Stimulated activated memory B cell treated with anti-CD40 and anti-IgM and Interleukin-4, amounts not matched to agents 10 μg/mL and 1 μg/mL and 100 μg/mL, for 72 hours (primary cell): Measurements from ENCODE around the gene IFIT2.
"Not testable (repeated sequence)": the region's sequence is repeated elsewhere in the genome, so short reads cannot be mapped to it uniquely, and the experiment has no call there.

Experiments
- ATAC-seq: fragments of 150-1000 bp; cut with Tn5 transposase; 2 replicates; pipeline ENCODE4 v1.10.0; 2021
- H3K27ac Mint-ChIP-seq: one replicate; pipeline ENCODE4 v1.8.0; 2022; ENCODE audit warnings: mild to moderate bottlenecking, mixed read lengths
- H3K27me3 Mint-ChIP-seq: one replicate; pipeline ENCODE4 v1.8.0; 2022; ENCODE audit warnings: mixed read lengths
- H3K36me3 Mint-ChIP-seq: one replicate; pipeline ENCODE4 v1.8.0; 2022; ENCODE audit warnings: mixed read lengths
- H3K4me1 Mint-ChIP-seq: one replicate; pipeline ENCODE4 v1.8.0; 2022; ENCODE audit warnings: mixed read lengths
- H3K4me3 Mint-ChIP-seq: one replicate; pipeline ENCODE4 v1.8.0; 2022; ENCODE audit warnings: mild to moderate bottlenecking, moderate library complexity, mixed read lengths
- H3K9me3 Mint-ChIP-seq: one replicate; pipeline ENCODE4 v1.8.0; 2022; ENCODE audit warnings: mixed read lengths

IFIT2 gene

DNA sequence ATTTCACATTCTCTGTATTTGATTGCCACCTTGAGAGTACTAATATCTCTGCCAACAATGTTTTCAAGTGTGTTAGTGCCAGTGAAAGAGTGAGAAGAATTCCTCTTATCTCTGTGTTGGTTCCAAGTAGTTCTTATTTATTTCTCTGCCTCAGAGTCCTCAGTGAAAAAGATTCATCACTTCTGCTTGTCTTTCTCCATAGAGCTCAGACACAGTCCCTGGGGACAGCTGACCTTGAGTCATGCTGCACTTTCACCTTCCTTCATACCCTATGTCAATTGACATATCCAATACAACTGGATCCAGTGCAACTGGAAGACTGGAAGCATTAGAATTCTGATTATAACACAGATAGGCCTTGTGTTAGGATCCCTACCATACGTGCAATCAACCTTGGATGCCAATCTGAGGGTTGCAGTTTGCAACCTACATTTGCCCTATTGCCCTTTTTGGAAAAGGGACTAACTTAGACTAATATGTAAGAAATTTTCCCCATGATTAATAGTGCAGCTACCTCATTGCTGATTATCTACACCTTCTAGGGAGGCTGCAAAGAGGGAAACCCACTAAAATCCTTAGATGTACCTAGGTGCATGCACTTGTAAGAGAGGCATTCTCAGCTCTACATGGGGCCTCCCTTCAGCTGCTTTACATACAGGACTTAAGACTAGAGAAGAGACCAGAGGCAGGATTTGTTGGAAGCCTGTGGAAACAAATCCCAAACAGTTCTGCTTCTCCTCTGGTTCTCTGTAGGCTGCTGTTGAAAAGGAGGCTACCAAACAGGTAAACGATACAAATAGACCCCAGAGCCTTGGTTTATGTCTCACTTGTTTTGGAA, 8.4 kb downstream of the IFIT2 start:
- Mint-ChIP-seq H3K4me3 (no peak overlapping the region), H3K9me3 (no peaks in the 10 kb centered on the region), H3K27ac (no peak overlapping the region), H3K36me3 (peaks cover 32% of the 10 kb centered on the region), H3K27me3 (no peaks in the 10 kb centered on the region), H3K4me1 (peaks cover 9% of the 10 kb centered on the region)
- ATAC-seq, result no peak

DNA sequence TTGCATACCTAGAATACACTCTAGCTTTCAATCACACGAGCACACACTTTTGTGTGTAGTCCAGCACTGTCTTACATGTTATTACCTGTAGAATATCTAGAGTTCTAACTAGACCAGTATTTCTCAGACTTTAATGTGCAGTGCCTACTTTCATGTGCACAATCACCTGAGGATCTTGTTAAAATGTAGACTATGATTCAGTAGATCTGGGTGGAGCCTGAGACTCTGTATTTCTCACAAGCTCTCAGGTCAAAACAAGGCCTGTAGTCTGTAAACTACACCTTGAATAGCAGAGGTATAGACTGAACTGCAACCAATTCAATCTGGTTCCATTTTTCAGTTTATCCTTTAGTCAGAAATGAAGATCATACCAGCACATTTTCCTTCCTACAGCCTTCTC, 11.1 kb downstream of the IFIT2 start:
- Mint-ChIP-seq H3K9me3 (peaks cover 6% of the 10 kb centered on the region), H3K27ac (no peak overlapping the region), H3K36me3 (peaks cover 14% of the 10 kb centered on the region), H3K27me3 (no peaks in the 10 kb centered on the region), H3K4me3 (no peak overlapping the region), H3K4me1 (no peaks in the 10 kb centered on the region)
- no peak for ATAC-seq

DNA sequence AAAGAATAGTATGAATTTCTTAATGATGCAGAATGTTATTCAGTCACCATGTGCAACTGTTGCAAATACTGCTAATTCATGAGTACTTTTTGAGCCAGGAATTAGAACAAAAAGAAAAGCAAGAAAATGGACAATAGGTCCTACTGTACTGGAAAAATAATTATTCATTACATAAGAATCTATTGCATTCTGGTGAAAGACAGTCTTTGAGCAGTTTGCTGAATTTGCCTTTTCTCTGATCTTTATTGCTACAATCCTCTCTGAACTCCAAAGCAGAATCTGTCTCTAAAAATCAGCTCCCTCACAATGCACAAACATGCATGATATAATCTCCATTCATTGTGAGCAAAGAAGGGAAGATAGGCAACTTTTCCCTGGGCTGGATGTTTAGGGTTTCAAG, 12.8 kb downstream of the IFIT2 start:
- no peaks in the 10 kb centered on the region for H3K27me3 Mint-ChIP-seq
- H3K36me3 Mint-ChIP-seq, result peaks cover 6% of the 10 kb centered on the region
- no peaks in the 10 kb centered on the region for H3K4me1 Mint-ChIP-seq
- no peak for ATAC-seq
- H3K9me3 Mint-ChIP-seq, result peaks cover 8% of the 10 kb centered on the region
- H3K4me3 Mint-ChIP-seq, result no peak overlapping the region
- no peak overlapping the region for H3K27ac Mint-ChIP-seq

DNA sequence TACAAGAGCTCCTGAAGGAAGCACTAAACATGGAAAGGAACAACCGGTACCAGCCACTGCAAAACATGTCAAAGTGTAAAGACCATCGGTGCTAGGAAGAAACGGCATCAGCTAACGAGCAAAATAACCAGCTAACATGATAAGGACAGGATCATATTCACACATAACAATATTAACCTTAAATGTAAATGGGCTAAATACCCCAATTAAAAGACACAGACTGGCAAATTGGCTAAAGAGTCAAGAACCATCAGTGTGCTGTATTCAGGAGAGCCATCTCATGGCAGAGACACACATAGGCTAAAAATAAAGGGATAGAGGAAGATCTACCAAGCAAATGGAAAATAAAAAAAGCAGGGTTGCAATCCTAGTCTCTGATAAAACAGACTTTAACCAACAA, 16.2 kb downstream of the IFIT2 start:
- H3K4me1 Mint-ChIP-seq, H3K27ac Mint-ChIP-seq, ATAC-seq, H3K36me3 Mint-ChIP-seq, H3K27me3 Mint-ChIP-seq, H3K9me3 Mint-ChIP-seq, H3K4me3 Mint-ChIP-seq: not testable (repeated sequence)

DNA sequence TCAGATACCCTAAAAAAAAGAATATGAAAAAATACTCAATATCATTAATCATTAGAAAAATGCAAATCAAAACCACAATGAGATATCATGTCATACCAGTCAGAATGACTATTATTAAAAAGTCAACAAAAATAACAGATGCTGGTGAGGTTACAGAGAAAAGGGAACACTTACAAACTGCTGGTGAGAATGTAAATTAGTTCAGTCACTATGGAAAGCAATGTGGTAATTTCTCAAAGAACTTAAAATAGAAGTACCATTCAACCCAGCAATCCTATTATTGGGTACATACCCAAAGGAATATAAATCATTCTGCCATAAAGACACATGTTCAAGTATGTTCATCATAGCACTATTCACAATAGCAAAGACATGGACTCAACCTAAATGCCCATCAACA, 23.2 kb downstream of the IFIT2 start:
- peaks cover 25% of the 10 kb centered on the region for H3K4me1 Mint-ChIP-seq
- H3K36me3 Mint-ChIP-seq, H3K27ac Mint-ChIP-seq, H3K9me3 Mint-ChIP-seq, H3K27me3 Mint-ChIP-seq, ATAC-seq, H3K4me3 Mint-ChIP-seq: not testable (repeated sequence)

DNA sequence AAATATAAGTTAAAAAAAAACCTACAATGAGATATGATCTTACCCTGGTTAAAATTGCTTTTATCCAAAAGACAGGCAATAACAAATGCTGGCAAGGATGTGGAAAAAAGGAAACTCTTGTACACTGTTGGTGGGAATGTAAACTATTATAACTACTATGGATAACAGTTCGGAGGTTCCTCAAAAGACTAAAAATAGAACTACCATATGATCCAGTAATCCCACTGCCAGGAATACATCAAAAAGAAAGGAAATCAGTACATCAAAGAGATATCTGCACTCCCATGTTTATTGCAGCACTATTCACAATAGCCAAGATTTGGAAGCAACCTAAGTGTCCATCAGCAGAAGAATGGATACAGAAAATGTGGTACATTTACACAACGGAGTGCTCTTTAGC, 24.0 kb downstream of the IFIT2 start:
- H3K27ac Mint-ChIP-seq, H3K9me3 Mint-ChIP-seq: not testable (repeated sequence)

DNA sequence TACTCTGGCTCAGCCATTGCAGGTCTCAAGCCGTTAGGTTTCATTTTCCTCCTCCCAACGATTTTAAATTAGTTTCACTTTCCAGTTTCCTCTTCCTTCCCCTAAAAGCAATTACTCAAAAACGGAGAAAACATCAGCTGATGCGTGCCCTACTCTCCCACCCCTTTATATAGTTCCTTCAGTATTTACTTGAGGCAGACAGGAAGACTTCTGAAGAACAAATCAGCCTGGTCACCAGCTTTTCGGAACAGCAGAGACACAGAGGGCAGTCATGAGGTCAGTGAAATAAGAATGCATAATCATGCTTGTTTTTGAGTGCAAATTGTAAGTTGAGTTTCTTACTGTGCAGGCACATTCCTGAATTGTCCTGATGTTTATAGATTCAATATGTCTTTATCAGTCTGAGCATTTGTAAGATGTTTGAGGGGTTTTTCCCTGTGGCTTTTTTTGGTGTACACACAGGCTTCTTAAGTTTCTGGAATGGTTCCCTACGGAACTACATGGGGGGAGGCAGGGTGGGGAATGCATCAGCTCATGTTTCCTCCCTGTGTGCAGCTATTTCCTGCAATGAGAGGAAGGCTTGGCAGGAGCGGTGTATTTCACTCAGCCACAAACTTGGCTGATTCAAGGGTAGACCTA, 26.1 kb downstream of the IFIT2 start, which contains the start of gene IFIT3:
IFIT3 (plus strand) TSS at position 195 of the 639 bp plus-strand sequence; CDS start at position 272, 77 bp downstream.
- peak; percentile 57 for ATAC-seq
- H3K4me3 Mint-ChIP-seq, result peak within 1 kb of the TSS; percentile 78
- H3K27me3 Mint-ChIP-seq, result no peaks in the 10 kb centered on the region
- no peaks in the 10 kb centered on the region for H3K9me3 Mint-ChIP-seq
- H3K27ac Mint-ChIP-seq, result peak within 1 kb of the TSS; percentile 71
- peaks cover 45% of the 10 kb centered on the region for H3K4me1 Mint-ChIP-seq
- no peaks in the 10 kb centered on the region for H3K36me3 Mint-ChIP-seq

More for the DNA sequence above, 24.0 kb downstream of the IFIT2 start:
- H3K4me1 Mint-ChIP-seq, result peaks cover 30% of the 10 kb centered on the region
- not testable (repeated sequence) for H3K4me3 Mint-ChIP-seq, ATAC-seq, H3K36me3 Mint-ChIP-seq, H3K27me3 Mint-ChIP-seq

DNA sequence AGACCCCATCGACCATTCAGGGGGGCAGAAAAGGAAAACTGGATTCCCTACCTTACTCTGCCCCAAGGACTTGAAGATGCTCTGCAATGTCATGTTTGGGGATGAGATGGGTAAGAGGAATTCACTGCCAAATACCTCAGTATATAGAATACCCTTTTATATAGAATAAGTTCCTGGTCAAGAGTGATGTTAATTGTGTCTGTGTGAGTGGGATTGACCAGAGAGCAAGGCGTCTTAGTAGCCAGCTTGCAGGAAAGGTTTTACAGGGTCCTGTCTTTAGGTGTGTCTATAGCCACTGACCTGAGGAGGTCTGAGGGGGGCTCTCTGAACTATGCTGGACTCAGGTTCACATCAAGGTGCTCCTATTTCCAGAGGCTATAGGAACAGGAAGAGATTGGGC, 27.3 kb downstream of the IFIT2 start:
- Mint-ChIP-seq H3K27me3 (no peaks in the 10 kb centered on the region), H3K4me3 (no peak overlapping the region), H3K9me3 (no peaks in the 10 kb centered on the region), H3K36me3 (no peaks in the 10 kb centered on the region), H3K4me1 (peaks cover 57% of the 10 kb centered on the region), H3K27ac (peak overlapping the region; percentile 71)
- ATAC-seq, result no peak

DNA sequence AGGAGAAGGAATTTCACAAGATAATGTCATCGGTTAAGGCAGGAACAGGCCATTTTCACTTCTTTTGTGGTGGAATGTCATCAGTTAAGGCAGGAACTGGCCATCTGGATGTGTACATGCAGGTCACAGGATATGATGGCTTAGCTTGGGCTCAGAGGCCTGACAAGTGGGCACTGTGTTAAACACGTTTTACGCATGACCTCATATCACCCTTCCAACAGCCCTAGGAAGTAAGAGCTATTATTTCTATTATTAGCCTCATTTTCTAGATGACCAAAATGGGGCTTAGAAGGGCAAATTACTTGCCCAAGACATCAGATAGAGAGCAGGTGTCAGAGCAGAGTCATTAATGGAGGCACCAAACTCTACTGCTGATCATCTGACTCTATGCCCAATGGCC, 28.2 kb downstream of the IFIT2 start:
- not testable (repeated sequence) for H3K9me3 Mint-ChIP-seq, H3K27me3 Mint-ChIP-seq, H3K4me3 Mint-ChIP-seq, H3K36me3 Mint-ChIP-seq, ATAC-seq
- peaks cover 58% of the 10 kb centered on the region for H3K4me1 Mint-ChIP-seq
- peak overlapping the region; percentile 71 for H3K27ac Mint-ChIP-seq

DNA sequence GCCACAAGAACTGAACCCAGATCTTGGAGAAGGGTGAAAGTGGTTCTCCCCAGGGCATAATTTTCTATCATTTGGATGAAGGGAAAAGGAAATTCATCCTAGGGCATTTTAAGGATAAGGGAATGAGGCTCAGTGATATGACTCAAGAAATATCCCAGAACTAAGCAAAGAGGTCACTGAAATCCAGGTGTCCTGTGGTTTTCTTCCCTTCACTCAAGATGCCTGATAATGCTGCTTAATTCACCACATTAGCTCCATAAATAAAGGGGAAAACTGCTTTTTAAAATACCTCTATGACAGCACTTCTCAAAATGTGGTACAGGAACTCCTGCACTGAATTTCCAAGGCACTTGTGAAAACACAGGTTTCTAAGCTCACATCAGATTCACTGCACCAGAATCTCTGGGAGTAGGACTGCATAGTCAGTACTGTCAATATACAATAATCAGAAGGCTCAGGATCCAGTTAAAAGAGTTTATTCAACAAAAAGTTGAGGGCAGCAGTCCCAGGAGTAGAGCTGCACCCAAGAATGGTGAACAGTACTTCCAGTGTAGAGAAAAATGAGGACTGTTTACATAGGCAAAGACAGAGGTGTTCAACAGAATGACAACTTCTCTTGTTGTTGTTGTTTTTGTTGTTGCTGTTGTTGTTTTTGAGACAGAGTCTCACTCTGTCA, 28.8 kb downstream of the IFIT2 start:
- H3K9me3 Mint-ChIP-seq, result no peaks in the 10 kb centered on the region
- peak overlapping the region; percentile 71 for H3K27ac Mint-ChIP-seq
- H3K4me1 Mint-ChIP-seq, result peaks cover 63% of the 10 kb centered on the region
- ATAC-seq, result no peak
- no peaks in the 10 kb centered on the region for H3K36me3 Mint-ChIP-seq
- H3K4me3 Mint-ChIP-seq, result no peak overlapping the region
- no peaks in the 10 kb centered on the region for H3K27me3 Mint-ChIP-seq

DNA sequence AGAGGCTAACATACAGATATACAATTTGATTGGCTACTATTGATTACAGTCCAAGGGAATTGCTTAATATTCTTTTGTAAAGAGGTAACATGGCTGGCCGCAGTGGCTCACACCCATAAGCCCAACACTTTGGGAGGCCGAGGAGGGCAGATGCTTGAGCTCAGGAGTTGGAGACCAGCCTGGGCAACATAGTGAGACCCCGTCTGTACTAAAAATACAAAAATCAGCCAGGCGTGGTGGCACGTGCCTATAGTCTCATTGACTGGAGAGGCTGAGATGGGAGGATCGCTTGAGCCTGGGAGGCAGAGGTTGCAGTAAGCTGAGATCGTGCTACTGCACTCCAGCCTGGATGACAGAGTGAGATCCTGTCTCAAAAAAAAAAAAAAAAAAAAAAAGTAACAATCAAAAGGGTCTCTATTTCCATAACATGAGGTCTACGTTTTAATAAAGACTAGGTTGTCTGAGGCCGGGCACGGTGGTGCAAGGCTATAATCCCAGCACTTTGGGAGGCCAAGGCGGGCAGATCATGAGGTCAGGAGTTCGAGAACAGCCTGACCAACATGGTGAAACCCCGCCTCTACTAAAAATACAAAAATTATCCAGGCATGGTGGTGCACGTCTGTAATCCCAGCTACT, 29.8 kb downstream of the IFIT2 start:
- not testable (repeated sequence) for H3K36me3 Mint-ChIP-seq, H3K27me3 Mint-ChIP-seq, H3K9me3 Mint-ChIP-seq, ATAC-seq
- peaks cover 63% of the 10 kb centered on the region for H3K4me1 Mint-ChIP-seq
- H3K27ac Mint-ChIP-seq, result peak overlapping the region; percentile 71
- H3K4me3 Mint-ChIP-seq, result peak overlapping the region; percentile 74

DNA sequence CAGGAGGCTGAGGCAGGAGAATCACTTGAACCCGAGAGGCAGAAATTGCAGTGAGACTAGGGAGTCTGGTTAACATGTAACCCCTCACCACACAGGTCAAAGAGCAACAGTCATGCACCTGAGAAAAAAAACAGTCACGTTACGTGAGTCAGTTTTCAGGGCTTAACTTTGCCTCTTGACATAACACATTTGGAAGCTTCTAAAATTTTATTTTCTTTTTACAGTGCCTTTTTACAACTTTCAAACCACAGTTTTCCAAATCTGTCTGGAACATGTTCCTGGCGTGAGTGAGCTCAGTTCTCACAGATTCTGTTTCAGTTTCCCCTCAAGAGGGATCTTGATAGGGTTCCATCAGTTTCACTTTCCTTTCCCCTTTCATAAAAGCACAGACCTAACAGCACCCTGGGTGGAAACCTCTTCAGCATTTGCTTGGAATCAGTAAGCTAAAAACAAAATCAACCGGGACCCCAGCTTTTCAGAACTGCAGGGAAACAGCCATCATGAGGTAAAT, 30.3 kb downstream of the IFIT2 start:
- Mint-ChIP-seq H3K27ac (peak overlapping the region; percentile 71), H3K27me3 (no peaks in the 10 kb centered on the region), H3K9me3 (no peaks in the 10 kb centered on the region), H3K4me1 (peaks cover 63% of the 10 kb centered on the region), H3K36me3 (no peaks in the 10 kb centered on the region), H3K4me3 (peak overlapping the region; percentile 74)
- peak; percentile 68 for ATAC-seq

DNA sequence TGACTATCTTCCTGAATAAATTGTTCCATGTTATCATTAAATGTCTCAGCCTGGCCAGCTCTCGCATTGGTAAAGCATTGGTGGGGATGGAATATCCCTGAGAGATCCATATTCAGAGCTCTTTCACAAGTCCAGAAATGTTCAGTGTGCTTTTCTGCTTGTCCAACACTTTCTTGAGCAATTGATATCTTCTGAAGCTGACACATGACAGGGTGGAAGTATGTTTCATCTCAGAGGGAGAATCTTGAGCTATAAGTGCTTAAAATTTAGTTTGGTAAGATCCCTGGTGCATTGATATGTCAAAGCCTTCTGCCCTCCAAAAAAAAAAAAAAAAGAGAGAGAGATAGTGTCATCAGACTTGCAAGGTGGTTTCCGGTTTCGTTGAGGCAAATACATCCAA, 33.4 kb downstream of the IFIT2 start:
- no peak for ATAC-seq
- H3K36me3 Mint-ChIP-seq, result peaks cover 18% of the 10 kb centered on the region
- no peaks in the 10 kb centered on the region for H3K27me3 Mint-ChIP-seq
- H3K4me3 Mint-ChIP-seq, result no peak overlapping the region
- H3K27ac Mint-ChIP-seq, result no peak overlapping the region
- H3K9me3 Mint-ChIP-seq, result no peaks in the 10 kb centered on the region
- H3K4me1 Mint-ChIP-seq, result peaks cover 38% of the 10 kb centered on the region

DNA sequence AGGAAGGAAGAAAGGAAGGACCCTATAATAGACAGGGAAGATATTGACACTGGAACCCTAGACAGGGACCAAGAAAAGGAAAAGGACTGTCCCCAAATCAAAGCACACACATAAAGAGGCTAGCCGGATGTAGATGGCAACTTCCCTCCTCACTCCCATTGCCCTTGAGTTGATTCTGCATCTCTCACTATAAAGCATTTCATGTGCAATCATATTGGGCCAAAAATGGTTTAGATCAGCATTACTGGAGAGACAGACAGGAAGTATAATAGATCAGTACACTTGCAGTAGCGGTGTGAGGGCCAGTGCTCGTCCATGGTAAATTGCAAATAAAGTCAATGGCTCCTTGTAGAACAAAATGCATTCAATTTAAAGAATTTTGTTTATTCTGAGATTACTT, 34.4 kb downstream of the IFIT2 start:
- no peaks in the 10 kb centered on the region for H3K27me3 Mint-ChIP-seq
- peaks cover 18% of the 10 kb centered on the region for H3K36me3 Mint-ChIP-seq
- ATAC-seq, result no peak
- H3K4me1 Mint-ChIP-seq, result peaks cover 29% of the 10 kb centered on the region
- H3K9me3 Mint-ChIP-seq, result no peaks in the 10 kb centered on the region
- H3K4me3 Mint-ChIP-seq, result no peak overlapping the region
- H3K27ac Mint-ChIP-seq, result no peak overlapping the region

DNA sequence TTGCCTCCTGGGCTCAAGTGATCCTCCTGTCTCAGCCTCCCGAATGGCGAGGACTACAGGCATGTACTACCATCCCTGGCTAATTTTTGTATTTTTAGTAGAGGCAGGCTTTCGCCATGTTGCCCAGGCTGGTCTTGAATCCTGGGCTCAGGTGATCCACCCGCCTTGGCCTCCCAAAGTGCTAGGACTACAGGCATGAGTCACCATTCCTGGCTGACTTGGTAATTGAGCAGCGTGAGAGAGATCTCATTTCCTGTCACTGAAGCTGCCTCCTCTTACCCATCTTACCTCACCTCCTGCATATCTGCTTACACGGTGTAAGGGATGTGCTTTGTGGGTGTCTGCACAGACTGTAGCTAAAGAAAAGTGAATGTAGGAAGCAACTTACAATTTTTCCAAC, 35.6 kb downstream of the IFIT2 start:
- no peak overlapping the region for H3K27ac Mint-ChIP-seq
- H3K36me3 Mint-ChIP-seq, result peaks cover 18% of the 10 kb centered on the region
- no peaks in the 10 kb centered on the region for H3K9me3 Mint-ChIP-seq
- peaks cover 22% of the 10 kb centered on the region for H3K4me1 Mint-ChIP-seq
- no peak overlapping the region for H3K4me3 Mint-ChIP-seq
- ATAC-seq, result no peak
- H3K27me3 Mint-ChIP-seq, result no peaks in the 10 kb centered on the region
